Measurements from ENCODE around the gene DPH2.

DNA sequence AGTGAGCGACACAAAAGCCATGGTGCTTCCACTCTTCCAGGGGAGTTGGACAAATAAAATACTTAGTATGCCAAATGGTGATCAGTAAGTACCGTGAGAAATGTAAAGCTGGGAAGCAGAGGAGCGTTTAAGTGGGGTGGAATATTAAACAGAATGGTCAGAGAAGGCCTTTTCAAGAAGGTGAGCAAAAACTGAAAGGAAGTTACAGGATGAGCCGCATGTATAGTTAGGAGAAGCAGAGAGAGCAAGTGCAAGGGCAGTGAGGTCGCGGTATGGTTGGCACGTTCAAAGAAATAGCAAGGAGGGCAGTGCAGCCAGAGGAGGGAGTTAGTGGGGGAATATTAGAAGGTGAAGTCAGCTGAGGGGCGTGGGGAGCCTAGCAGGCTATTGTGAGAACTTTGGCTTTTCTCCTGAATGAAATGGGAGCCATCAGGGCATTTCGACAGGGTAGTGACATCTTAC, 4.2 kb downstream of the DPH2 start:
- TF ChIP-seq, protein P1, sequence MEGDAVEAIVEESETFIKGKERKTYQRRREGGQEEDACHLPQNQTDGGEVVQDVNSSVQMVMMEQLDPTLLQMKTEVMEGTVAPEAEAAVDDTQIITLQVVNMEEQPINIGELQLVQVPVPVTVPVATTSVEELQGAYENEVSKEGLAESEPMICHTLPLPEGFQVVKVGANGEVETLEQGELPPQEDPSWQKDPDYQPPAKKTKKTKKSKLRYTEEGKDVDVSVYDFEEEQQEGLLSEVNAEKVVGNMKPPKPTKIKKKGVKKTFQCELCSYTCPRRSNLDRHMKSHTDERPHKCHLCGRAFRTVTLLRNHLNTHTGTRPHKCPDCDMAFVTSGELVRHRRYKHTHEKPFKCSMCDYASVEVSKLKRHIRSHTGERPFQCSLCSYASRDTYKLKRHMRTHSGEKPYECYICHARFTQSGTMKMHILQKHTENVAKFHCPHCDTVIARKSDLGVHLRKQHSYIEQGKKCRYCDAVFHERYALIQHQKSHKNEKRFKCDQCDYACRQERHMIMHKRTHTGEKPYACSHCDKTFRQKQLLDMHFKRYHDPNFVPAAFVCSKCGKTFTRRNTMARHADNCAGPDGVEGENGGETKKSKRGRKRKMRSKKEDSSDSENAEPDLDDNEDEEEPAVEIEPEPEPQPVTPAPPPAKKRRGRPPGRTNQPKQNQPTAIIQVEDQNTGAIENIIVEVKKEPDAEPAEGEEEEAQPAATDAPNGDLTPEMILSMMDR (IDR thresholded peaks at IDR 0.05; ENCODE audit: poor library complexity, severe bottlenecking): no peak
- no peak for TF ChIP-seq POLR2AphosphoS5 (IDR thresholded peaks at IDR 0.05)
